ENCODE results near the gene CPTP. TPM values are rescaled to one million over a fixed set of nuclear protein-coding genes. Genes with fewer than 3 reads are reported as not detected.

The CPTP gene
- total and polyA plus RNA-seq, 2 of the 13 experiments (the other 11 are each of a cell fraction or from before 2014, with no cell fraction given): 5.5 to 9.3 TPM

GRCh38 chr1:1320666-1321448 is 3.7 kb upstream of the CPTP start:
- Histone ChIP-seq H3K27me3 (ENCODE audit: control insufficient read depth in 1 of 2, insufficient read depth in 2 of 2, low read length in 2 of 2) (no peaks in the 10 kb centered on the region), H3K9me3 (ENCODE audit: low read length) (no peaks in the 10 kb centered on the region), H2AFZ (ENCODE audit: low read length) (no peak overlapping the region), H3K9ac (ENCODE audit: insufficient read depth, low read depth, low read length) (no peak overlapping the region), H3K4me2 (ENCODE audit: low read depth, low read length) (no peak overlapping the region), H3K27ac (ENCODE audit: extremely low read length, insufficient read depth, low read length) (no peak overlapping the region), H3K36me3 (replicated peaks in 1 of 2; ENCODE audit: control insufficient read depth in 1 of 2, insufficient read depth in 2 of 2, low read length in 2 of 2) (peaks cover 7 to 31% of the 10 kb centered on the region in 2 experiments; a peak in 4 of 5 replicates), H3K4me3 (replicated peaks in 1 of 3; ENCODE audit: insufficient read depth in 1 of 3, low read depth in 2 of 3, low read length in 3 of 3) (no peak overlapping the region), H4K20me1 (ENCODE audit: insufficient read depth, low read length) (peaks cover 10% of the 10 kb centered on the region; the same call in 1 of the 2 replicates), H3K4me1 (ENCODE audit: insufficient read depth, low read length) (peaks cover 21% of the 10 kb centered on the region), H3K79me2 (ENCODE audit: insufficient read depth, low read length) (peaks cover 48% of the 10 kb centered on the region)
- FAIRE-seq (no peak), ATAC-seq (no peak), DNase-seq (ENCODE audit: low spot score) (no peak)
- BruUV-seq (replicated peaks): no TSS peak
- 100% methylated on average over 2 of the region's 23 CpGs for WGBS (ENCODE audit: low lambda C conversion rate)
- intact Hi-C loops (cut with micrococcal nuclease; ENCODE audit: unreplicated experiment) (no loop called here), in situ Hi-C loops (cut with HindIII; ENCODE audit: extremely low pct_ligation_motif_present, low pct_unique_long_range_greater_than_20kb) (no loop called here)
- ChIA-PET POLR2A (no interaction called here), CTCF (ENCODE audit: low intra/inter-chr PET ratio, low total read pairs) (no interaction called here)
- TF ChIP-seq ZNF615 (CRISPR knock-in tag; IDR thresholded peaks at IDR 0.05; ENCODE audit: borderline replicate concordance) (no peak), ZBTB4 (CRISPR knock-in tag; IDR thresholded peaks at IDR 0.05; ENCODE audit: borderline replicate concordance) (no peak), XBP1 (CRISPR knock-in tag; IDR thresholded peaks at IDR 0.05) (no peak), ZNF781 (CRISPR knock-in tag; IDR thresholded peaks at IDR 0.05; ENCODE audit: borderline replicate concordance, not compliant biosample characterization) (no peak), ZKSCAN1 (IDR thresholded peaks at IDR 0.05; ENCODE audit: low read length) (no peak), KLF11 (CRISPR knock-in tag; IDR thresholded peaks at IDR 0.05) (no peak), ZBTB39 (CRISPR knock-in tag; IDR thresholded peaks at IDR 0.05) (no peak), ZFP91 (CRISPR knock-in tag; IDR thresholded peaks at IDR 0.05; ENCODE audit: borderline replicate concordance) (no peak), MLX (CRISPR knock-in tag; IDR thresholded peaks at IDR 0.05) (no peak), AGO1 (IDR thresholded peaks at IDR 0.05; ENCODE audit: low read depth, low read length, poor library complexity, severe bottlenecking) (peak; percentile 3), ZBTB10 (CRISPR knock-in tag; IDR thresholded peaks at IDR 0.05; ENCODE audit: borderline replicate concordance) (no peak), ZFP90 (CRISPR knock-in tag; IDR thresholded peaks at IDR 0.05; ENCODE audit: borderline replicate concordance) (no peak)
